NCI-H2227 treated with DMSO at 0.1 percent for 48 hours (cell line): ENCODE data around the gene LIN54.
A peak's percentile ranks its signal among the peaks of the same experiment; 100 is the strongest.
"Not testable (repeated sequence)": the region's sequence is repeated elsewhere in the genome, so short reads cannot be mapped to it uniquely, and the experiment has no call there.

Experiments used
- DNase-seq: peaks from one replicate; lab custom pipeline; 2025; lab: John Stamatoyannopoulos, UW

Gene LIN54

DNA sequence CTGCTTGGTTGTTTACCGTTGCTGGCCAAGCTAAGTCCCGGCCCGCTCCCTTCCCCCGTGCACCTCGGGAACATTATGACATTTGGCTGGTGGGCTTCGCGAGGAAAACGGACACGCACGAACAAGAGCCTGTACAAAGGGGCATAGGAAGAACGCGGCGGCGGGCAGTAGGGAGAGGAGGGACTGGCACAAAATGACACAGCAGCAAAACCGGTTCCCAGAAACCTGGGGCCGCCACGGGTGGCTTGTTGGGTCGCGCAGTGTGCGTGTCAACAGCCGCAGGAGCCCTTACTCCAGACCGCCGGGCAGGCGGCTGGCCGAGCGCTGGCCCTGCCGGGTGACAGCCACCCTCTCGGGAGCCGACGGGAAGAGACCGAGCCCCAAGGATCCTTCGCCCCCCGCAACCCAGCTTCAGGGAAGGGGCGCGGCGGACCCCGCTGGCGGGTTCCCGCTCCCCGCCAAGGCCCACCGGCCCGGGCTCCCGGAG lies 1.6 kb upstream of the LIN54 start:
- DNase-seq = no peak

DNA sequence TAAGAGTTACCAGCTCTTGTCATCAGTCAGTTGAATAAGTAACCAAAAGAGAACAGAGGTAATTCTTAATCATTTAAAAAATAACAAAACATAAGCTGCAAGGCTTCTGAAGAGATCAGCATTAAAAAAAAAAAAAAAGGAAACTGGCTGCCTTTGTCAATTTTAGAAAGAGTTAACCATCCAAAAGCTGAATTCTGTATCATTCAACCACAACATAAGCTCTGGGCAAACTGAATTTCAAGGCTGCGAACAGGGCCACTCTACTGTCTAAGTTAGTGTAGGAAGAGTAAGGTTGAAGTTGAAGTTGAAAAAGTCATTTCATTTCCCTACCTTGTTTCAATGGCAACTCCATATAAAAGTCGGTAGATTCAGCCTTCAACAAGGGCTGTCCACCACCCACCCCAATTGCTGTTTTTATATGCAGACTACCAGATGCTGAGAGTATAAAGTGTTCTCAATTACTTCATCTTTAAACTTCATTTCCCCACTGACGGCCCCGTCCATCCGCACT lies 1.1 kb upstream of the LIN54 start:
- DNase-seq = no peak

DNA sequence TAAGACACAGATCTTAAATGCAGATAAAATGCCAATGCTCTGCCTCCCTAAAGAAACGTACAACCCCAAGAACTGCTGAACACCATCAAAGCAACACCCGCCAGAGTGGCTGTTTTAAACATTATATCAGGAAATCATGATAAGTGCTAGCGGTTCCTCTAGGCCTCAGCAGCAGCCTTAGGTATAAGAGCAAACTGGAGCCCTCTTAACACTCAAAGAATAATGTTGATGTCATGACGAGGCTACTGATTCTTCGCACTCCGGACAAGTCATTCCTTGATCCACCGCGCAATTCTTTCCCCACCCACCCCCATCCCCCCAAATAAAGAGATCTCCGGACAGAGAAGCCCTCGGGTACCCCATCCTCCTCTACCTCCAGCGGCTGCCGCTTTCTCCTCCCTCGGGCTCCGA lies 507 bp downstream of the LIN54 start:
- no peak for DNase-seq

DNA sequence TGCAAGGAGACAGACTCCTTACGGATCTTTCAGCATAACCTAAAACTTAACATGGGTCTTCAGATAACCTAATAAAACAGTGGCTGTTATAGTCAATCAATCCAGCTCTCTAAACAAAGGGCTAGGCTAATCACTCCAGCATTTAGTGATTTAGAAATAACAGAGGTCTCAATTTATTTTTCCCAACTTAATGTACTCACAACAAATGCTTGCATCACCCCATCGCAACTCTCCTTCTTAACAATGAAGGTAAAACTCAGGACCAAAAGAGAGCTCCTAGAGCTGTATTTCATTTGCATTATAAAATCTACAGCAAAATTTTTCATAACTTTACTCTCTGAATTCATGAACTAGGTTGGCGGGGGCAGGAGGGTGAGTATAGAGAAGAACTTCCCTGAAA lies 1.1 kb downstream of the LIN54 start:
- no peak for DNase-seq

DNA sequence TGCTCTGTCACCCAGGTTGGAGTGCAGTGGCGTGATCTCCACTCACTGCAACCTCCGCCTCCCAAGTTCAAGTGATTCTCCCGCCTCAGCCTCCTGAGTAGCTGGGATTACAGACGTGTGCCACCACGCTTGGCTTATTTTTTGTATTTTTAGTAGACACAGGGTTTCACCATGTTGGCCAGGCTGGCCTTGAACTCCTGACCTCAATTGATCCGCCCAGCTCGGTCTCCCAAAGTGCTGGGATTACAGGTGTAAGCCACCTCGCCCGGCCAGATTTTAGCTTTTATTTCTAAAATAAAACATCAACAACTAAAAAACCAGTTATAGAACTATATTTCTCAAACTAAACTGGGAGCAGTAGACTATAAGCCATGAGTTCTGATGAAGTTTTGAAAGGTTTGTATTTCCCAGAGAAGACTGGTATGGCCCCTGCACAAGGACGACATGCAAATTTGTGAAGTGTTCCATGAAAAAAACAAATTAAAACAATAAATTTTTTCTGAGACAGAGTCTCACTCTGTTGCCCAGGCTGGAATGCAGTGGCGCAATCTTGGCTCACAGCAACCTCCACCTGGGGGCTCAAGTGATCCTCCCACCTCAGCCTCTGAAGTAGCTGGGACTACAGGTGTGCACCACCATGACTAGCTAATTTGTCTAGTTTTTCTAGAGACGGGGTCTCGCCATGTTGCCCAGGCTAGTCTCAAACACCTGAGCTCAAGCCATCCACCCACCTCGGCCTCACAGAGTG lies 7.4 kb downstream of the LIN54 start:
- DNase-seq = not testable (repeated sequence)

DNA sequence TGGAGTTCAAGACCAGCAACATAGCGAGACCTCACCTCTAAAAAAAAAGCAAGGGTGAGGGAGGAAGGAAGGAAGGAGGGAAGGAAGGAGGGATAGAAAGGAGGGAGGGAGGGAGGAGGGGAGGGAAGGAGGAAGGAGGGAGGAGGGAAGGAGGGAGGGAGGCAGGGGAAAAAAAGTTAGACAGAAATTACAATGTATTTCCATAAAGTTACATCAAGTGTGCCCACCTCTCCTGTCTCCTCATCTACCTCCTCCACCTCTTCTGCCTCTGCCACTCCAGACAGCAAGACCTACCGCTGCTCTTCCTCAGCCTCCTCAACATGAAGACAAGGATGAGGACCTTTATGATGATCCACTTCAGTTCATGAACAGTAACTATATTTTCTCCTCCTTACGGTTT lies 8.3 kb downstream of the LIN54 start:
- DNase-seq = no peak

DNA sequence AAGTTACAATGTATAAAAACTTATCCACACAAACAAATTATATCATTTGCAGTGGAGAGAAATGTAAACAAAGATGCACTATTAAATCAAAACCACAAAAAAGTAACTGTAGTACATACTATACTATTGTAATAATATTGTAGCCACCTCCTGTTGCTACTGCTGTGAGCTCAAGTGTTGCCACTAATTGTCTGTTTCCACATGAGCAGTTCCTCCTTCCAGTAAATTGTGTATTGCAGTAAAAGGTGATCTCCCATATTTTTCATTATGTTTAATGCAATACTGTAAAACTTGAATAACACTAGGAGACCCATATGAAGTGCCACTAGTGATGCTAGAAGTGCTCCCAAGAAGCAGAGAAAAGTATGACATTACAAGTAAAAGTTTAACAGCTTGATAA lies 11.7 kb downstream of the LIN54 start:
- DNase-seq = no peak

DNA sequence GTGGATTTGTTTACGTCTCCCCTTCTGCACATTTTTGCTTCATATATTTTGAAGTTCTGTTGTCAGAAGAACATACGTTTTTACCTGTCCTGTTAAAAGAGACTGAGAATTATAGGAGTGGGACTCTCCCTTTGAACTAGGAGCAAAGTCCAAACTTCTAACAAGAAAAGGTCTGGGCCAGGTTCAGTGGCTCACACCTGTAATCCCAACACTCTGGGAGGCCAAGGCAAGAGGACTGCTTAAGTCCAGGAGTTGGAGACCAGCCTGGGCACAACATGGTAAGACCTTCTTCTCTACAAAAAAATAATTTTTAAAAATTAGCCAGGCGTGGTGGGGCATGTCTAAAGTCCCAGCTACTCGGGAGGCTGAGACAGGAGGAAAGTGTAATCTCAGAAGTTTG lies 15.8 kb downstream of the LIN54 start:
- DNase-seq = no peak

DNA sequence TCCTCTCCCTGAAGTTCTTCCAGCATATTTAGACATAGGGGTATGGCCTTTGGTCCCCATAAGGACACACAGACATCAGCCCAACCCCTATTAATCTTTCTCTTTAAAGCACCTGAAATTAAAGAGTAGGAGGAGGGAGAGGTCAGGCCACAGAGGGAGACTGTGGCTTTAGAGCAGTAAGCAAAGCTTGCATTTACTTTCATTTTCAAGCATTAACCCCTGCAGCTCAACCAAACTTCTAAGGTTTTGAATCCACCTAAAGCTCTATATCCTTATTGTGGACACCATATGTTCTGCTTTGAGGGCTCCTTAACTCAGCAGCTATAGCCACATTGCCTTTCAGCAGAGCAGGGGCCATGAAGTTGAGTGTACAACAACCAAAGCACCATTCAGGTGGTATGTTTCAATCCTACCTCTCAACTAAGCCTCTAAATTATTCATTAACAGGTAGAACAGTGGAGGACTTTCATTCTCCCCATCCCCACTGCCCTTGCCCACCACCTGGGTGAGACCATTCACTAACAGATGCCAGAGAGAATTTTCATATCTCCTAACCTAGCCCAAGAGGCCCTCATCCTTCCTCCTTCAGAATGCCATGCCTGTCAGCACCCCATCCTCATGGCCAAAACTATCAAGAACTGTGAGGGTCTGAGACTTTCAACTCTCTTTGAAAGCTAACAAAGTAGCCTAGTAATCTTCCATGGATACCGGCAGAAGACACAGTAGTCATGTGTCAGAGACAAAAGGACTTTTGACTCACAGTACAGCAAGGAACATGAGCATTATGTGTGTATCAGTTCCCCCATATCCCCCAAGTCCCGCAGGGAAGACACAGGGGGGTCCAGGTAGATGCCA lies 20.8 kb downstream of the LIN54 start:
- DNase-seq = no peak

DNA sequence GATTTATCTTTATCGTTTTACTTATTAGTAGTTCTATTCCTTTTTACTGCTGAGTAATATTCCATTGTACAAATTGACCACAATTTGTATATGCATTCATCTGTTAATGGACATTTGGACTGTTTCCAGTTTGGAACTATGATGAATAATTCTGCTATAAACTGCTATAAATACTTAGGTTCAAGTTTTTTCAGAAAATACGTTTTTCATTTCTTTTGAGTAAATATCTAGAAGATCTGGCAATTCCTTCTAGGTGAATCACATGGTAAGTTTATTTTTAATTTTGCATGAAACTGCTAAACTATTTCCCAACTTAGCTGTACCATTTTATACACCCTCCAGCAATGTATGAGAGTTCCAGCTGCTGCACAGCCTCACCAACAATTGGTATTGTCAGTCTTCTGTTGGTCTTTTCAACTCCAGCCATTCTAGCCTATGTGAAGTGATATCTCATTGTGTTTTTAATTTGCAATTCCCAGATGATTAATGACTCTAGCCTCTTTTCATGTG lies 22.2 kb downstream of the LIN54 start:
- DNase-seq = no peak

DNA sequence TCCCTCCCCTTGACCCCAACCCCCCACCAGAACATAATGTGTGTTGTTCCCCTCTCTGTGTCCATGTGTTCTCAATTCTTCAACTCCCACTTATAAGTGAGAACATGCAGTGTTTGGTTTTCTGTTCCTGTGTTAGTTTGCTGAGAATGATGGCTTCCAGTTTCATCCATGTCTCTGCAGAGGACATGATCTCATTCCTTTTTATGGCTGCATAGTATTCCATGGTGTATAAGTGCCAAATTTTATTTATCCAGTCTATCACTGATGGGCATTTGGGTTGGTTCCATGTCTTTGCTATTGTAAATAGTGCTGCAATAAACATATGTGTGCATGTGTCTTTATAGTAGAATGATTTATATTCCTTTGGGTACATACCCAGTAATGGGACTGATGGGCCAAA lies 23.1 kb downstream of the LIN54 start:
- not testable (repeated sequence) for DNase-seq

DNA sequence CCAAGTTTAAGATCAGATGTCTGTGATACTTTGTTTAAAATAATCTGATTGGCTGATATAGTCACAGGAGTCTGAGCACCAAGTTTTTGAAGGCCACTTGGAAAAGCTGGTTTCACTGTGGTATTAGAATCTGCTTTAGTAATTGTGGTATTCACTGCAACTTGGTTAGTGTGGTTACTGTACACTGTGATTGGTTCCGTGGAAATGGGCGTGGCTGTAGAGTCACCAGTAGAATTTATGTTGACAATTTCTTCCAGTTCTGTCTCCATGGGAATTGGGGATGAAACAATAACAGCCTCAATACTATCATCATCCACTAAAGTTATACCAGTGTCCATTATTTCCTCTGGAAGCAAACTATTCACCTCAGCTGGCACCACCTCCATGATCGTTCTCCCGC lies 26.2 kb downstream of the LIN54 start:
- DNase-seq = no peak

DNA sequence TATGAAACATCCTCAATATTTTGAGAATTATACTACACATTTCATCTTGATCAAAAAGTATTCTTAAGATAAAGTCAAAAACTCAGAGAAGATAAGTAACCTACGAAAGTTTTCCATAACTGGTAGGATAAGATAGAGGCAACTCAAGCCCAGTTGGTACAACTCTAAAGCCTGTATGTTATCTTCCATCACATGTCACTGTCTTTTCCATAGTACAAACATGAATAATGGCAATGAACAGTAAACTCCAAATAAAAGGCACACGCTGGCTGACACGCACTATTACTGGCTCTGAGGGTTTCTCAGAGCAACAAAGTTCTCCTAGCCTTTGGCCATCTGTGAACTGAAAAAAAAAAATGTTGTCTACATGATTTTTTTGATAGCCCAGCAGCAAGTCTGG lies 27.2 kb downstream of the LIN54 start:
- no peak for DNase-seq

DNA sequence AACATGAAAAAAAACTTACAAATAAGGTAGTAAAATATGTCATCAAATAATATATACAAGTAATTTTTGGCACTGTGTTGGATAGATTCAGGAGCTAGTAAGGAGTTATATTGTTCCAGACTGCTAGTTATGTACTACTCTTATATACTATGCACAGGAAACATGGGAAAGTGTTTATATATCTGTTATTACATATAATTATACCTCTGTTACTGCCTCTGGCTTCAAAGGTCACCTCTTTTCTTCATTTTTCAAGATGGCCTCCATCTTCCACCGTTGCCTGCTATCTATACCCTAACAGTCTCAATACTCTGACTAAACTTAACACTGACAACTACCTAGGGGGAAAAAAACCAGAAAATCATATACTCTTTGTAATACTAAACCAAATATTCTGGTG lies 29.5 kb downstream of the LIN54 start:
- peak; percentile 9 for DNase-seq

DNA sequence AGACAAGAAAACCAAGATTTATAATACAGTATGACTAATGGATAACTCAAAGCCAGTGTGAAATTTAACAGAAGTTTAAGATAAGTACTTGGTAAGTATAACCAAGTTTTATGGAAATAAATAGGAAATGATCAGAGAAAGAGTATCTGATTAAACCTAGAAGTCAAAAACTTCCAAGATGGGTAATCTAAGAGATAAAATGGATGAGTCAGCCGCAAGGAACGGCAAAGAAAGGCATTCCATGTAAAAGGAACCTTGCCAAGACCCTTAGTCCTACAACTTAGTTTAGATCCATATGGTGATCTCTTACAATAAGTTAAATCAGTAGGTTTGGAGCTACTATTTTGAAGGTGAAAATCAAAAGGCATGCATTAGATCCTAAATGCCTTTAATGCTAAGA lies 34.8 kb downstream of the LIN54 start:
- DNase-seq = no peak

DNA sequence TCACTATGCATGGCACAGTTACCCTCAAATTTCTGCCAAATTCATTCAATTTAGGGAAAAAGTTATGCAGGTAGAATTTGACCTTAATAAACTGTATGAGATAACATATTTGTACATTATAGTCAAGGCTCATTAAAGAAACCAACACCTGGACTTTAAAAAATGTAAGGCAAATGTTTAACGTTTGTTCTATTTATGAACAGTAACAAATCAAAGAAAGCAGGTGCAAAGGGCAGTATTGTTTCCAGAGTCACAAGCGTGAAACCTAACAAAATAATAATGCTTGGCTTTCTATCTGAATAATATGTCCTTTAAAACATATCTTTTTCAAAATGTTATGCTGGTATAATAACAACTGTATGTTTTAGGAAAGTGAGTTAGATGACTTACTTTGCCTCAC lies 41.2 kb downstream of the LIN54 start:
- DNase-seq = no peak

DNA sequence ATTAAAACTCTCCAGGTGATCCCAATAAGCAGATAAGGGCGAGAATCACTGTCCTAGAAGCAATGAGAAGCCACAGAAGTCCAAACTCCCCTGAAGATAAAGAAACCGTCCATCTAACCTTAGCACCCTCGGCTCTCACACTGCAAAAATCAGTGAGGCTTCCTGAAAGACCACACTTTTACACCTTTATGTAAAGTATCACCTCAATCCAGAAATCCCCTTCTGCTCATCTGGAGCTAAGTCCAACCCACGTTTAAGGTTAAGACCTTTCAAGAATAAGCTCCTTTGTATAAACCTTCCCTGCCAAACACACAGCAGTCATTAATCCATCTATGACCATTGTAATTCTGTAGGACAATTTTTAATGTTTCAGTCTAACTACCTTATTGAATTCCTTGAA lies 41.7 kb downstream of the LIN54 start:
- no peak for DNase-seq

DNA sequence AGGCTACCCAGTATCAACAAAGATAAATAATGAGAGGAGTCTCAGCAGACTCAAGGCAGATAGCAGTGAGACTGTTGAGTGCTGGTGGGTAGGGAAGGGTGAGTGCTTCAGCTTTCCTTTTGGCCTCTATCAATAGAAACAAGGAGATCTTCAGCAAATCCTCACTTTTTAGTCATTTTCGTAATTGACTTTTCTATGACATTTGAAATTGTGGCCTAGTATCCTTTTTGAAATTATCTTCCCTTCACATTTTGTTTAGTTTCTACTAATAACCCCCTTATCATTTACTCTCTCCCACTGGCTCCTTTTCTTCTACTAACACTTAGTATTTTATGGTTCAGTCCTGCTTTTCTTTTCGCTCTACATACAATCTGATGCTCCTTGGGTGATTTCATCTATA lies 44.9 kb downstream of the LIN54 start:
- no peak for DNase-seq

DNA sequence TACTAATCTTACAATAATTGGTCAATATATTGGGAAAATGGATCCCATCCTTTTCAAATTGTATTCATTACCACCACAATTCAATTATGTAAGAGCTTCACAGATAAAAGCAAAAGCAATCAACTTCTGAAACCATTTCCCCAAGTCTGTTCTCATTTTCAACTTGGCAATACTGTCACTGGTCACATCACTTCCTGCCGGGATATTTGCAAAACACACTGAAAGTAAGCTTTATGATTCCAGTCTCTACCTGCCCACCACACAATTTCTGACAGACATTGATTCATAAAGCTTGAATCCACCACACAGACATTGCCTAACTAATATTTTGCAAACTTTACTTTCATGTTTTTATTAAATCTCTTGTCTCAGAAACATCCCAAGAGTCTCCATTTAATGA lies 53.6 kb downstream of the LIN54 start:
- DNase-seq = no peak

DNA sequence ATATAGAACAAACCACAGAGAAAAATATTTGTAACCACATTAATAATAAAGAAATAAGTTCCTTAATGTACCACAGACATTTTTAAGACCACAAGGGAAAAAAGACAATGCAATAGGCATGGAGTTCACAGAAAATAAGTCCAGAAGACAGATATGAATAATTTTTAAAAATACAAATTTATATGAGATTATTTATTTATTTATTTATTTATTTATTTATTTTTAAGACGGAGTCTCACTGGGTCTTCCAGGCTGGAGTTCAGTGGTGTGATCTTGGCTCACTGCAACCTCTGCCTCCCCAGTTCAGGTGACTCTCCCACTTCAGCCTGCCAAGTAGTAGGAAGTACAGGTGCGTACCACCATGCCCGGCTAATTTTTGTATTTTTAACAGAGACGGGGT lies 56.4 kb downstream of the LIN54 start:
- DNase-seq = no peak

DNA sequence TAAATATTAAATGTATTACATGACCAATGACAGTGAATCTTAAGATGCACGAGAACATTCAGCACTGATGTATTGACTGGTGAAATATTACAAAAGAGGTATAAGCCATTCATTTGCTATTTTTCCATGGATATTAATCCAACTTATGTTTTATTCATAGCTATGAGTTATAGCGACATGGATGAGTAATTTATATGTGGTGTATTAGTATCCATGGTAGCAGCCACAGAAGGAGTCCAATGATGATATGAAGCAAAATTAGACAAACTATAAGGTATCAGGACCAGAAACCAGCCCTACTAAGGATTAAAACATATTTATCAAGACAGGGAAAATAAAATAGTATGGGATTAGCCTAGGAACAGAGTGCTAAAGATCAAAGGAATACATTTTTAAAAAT lies 59.4 kb downstream of the LIN54 start:
- no peak for DNase-seq

DNA sequence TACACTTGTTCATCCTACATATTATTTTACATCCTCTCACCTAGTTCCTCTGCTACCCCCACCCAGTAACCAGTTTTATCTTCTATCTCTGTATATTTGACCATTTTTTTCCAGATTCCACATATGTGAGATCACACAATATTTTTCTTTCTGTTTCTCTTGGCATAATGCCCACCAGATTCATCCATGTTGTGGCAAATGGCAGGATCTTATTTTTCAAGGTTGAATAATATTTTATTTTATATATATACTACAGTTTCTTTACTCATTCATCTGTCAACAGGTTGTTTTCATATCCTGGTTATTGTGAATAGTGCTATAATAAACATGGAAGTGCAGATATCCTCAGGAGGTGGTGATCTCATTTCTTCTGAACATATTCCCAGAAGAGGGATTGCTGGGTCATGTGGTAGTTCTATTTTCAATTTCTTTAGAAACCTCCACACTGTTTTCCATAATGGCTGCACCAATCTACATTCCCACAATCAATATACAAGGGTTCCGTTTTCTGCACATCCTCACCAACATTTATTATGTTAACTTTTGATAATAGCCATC lies 61.9 kb downstream of the LIN54 start:
- no peak for DNase-seq

DNA sequence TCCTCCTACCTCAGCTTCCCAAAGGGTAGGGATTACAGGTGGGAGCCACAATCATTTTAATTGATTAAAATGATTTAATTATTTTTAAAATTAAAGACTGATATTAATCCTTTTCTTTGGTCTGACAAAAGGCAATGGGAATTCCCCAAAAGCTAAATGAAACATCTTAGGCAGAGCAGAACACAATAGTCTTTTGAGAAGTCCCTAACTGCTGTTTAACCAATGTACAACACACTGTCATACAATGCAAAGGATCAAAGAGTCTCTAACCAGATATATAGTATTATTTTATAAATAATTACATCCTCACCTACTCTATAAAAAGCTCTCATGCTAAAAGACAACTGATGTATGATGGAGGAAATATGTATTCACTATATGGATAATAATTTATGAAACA lies 63.1 kb downstream of the LIN54 start:
- DNase-seq = no peak
